ENCODE data around the gene SLC44A2. TPM values are rescaled to one million over a fixed set of nuclear protein-coding genes. Genes with fewer than 3 reads are reported as not detected.

The SLC44A2 gene
- polyA plus RNA-seq, 1 donor (not counting 4 experiments of a cell fraction or from before 2014, with no cell fraction given) = 94.7 TPM

DNA sequence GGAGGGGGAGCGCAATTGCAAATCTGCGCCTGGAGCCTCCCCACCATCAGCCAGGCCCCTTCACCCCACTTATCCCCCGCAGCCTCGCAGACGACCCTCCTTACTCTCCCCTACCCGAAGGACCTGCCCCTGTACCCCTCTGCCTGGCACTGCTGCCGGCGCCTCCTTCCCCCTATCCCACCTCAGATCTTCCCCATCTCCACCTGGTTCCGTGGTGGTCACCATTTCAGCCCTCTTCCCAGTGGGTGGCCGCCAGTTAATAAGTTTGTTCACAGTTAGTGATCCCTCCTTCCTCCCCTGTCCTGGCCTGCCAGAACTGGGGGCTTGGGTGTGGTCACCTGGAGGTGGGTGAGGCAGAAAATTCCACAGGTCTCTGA is 397 bp downstream of the SLC44A2 start:
- Histone ChIP-seq H3K79me2 (ENCODE audit: control insufficient read depth, insufficient read depth, low read length) (peaks cover 29% of the 10 kb centered on the region), H3K4me1 (ENCODE audit: control insufficient read depth, extremely low read depth, insufficient read depth, low read length) (peaks cover 29% of the 10 kb centered on the region), H2AFZ (ENCODE audit: control insufficient read depth, low read length) (peak overlapping the region; percentile 20), H3K4me3 (ENCODE audit: control insufficient read depth in 2 of 3, extremely low read depth in 1 of 3, insufficient read depth in 2 of 3, low read depth in 1 of 3, low read length in 3 of 3) (peak overlapping the region; percentile 73 to 89 (median 85)), H3K27me3 (ENCODE audit: control insufficient read depth, extremely low read depth, insufficient read depth, low read length) (no peaks in the 10 kb centered on the region), H3K4me2 (ENCODE audit: control insufficient read depth, extremely low read depth, insufficient read depth, low read depth, low read length) (peak overlapping the region; percentile 85), H4K20me1 (ENCODE audit: control insufficient read depth, extremely low read depth, insufficient read depth, low read length) (no peaks in the 10 kb centered on the region), H3K9me1 (ENCODE audit: control insufficient read depth, extremely low read depth, insufficient read depth, low read length) (no peaks in the 10 kb centered on the region), H3K27ac (ENCODE audit: control insufficient read depth, insufficient read depth, low read length) (peak overlapping the region; percentile 55), H3K9ac (ENCODE audit: control insufficient read depth, extremely low read depth, insufficient read depth, low read length) (peak overlapping the region; percentile 80), H3K36me3 (ENCODE audit: control insufficient read depth in 2 of 2, extremely low read depth in 1 of 2, insufficient read depth in 2 of 2, low read length in 2 of 2) (peaks cover 6 to 10% of the 10 kb centered on the region in 2 experiments), H3K9me3 (ENCODE audit: control insufficient read depth, low read depth, low read length) (no peaks in the 10 kb centered on the region)
- dilution Hi-C loops (cut with MboI; ENCODE audit: extremely low pct_ligation_motif_present, low sequenced_read_pairs) = no loop called here
- DNase-seq (ENCODE audit: low read depth, low spot score) = no peak
- TF ChIP-seq, protein P1, sequence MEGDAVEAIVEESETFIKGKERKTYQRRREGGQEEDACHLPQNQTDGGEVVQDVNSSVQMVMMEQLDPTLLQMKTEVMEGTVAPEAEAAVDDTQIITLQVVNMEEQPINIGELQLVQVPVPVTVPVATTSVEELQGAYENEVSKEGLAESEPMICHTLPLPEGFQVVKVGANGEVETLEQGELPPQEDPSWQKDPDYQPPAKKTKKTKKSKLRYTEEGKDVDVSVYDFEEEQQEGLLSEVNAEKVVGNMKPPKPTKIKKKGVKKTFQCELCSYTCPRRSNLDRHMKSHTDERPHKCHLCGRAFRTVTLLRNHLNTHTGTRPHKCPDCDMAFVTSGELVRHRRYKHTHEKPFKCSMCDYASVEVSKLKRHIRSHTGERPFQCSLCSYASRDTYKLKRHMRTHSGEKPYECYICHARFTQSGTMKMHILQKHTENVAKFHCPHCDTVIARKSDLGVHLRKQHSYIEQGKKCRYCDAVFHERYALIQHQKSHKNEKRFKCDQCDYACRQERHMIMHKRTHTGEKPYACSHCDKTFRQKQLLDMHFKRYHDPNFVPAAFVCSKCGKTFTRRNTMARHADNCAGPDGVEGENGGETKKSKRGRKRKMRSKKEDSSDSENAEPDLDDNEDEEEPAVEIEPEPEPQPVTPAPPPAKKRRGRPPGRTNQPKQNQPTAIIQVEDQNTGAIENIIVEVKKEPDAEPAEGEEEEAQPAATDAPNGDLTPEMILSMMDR (optimal IDR thresholded peaks at IDR 0.05 in 1 of 3, IDR thresholded peaks at IDR 0.05 in 1 of 3, conservative IDR thresholded peaks at IDR 0.05 in 1 of 3; ENCODE audit: extremely low read depth in 1 of 3, insufficient read depth in 2 of 3, low read length in 3 of 3) = no peak
- TF ChIP-seq EZH2 (IDR thresholded peaks at IDR 0.05; ENCODE audit: low read length) = no peak
- FAIRE-seq = no peak

DNA sequence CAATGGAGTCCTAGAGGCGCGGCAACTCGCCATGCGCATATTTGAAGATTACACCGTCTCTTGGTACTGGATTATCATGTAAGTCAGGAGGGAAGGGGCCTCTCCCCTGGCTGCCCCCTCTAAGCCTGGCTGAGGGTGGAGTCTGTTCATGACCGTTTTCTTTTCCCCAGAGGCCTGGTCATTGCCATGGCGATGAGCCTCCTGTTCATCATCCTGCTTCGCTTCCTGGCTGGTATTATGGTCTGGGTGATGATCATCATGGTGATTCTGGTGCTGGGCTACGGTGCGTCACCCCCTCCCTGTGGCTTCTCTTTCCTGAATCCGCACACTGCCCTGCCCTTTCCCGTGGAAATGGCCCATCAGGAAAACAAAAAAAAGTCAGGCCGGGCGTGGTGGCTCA is 6.5 kb downstream of the SLC44A2 start:
- no peak overlapping the region for H2AFZ ChIP-seq (ENCODE audit: control insufficient read depth, low read length)
- no peak overlapping the region for H3K27ac ChIP-seq (ENCODE audit: control insufficient read depth, insufficient read depth, low read length)
- H3K4me3 ChIP-seq (ENCODE audit: control insufficient read depth in 2 of 3, extremely low read depth in 1 of 3, insufficient read depth in 2 of 3, low read depth in 1 of 3, low read length in 3 of 3) = no peak overlapping the region
- no peaks in the 10 kb centered on the region for H3K9me1 ChIP-seq (ENCODE audit: control insufficient read depth, extremely low read depth, insufficient read depth, low read length)
- dilution Hi-C loops (cut with MboI; ENCODE audit: extremely low pct_ligation_motif_present, low sequenced_read_pairs) = no loop called here
- H3K79me2 ChIP-seq (ENCODE audit: control insufficient read depth, insufficient read depth, low read length) = peaks cover 16% of the 10 kb centered on the region
- H3K4me2 ChIP-seq (ENCODE audit: control insufficient read depth, extremely low read depth, insufficient read depth, low read depth, low read length) = no peak overlapping the region
- H3K36me3 ChIP-seq (ENCODE audit: control insufficient read depth in 2 of 2, extremely low read depth in 1 of 2, insufficient read depth in 2 of 2, low read length in 2 of 2) = peaks cover 31 to 39% of the 10 kb centered on the region in 2 experiments
- DNase-seq (ENCODE audit: low read depth, low spot score) = no peak
- TF ChIP-seq, protein P1 (optimal IDR thresholded peaks at IDR 0.05 in 1 of 3, IDR thresholded peaks at IDR 0.05 in 1 of 3, conservative IDR thresholded peaks at IDR 0.05 in 1 of 3; ENCODE audit: extremely low read depth in 1 of 3, insufficient read depth in 2 of 3, low read length in 3 of 3) = no peak
- TF ChIP-seq EZH2 (IDR thresholded peaks at IDR 0.05; ENCODE audit: low read length) = no peak
- H3K9me3 ChIP-seq (ENCODE audit: control insufficient read depth, low read depth, low read length) = no peaks in the 10 kb centered on the region
- no peak overlapping the region for H3K9ac ChIP-seq (ENCODE audit: control insufficient read depth, extremely low read depth, insufficient read depth, low read length)
- no peak for FAIRE-seq
- no peaks in the 10 kb centered on the region for H3K4me1 ChIP-seq (ENCODE audit: control insufficient read depth, extremely low read depth, insufficient read depth, low read length)
- peaks cover 4% of the 10 kb centered on the region for H4K20me1 ChIP-seq (ENCODE audit: control insufficient read depth, extremely low read depth, insufficient read depth, low read length)
- no peaks in the 10 kb centered on the region for H3K27me3 ChIP-seq (ENCODE audit: control insufficient read depth, extremely low read depth, insufficient read depth, low read length)
